ENCODE data around the gene TTC39B. TPM values are rescaled to one million over a fixed set of nuclear protein-coding genes. Genes with fewer than 3 reads are reported as not detected.

TTC39B gene
- total RNA-seq, 4 donors from 2014 or later = 23.3 to 62.8 (median 38.1) TPM

GRCh38 chr9:15153961-15154360 lies 153.1 kb downstream of the TTC39B start:
- in situ Hi-C loops (cut with MboI; ENCODE audit: low pct_ligation_motif_present in 1 of 4, low pct_unique_long_range_greater_than_20kb in 1 of 4, low sequenced_read_pairs in 3 of 4) = no loop called here
- no peaks in the 10 kb centered on the region for H3K27me3 ChIP-seq
- H3K4me3 ChIP-seq = no peak overlapping the region
- 73 to 74% methylated on average over 3 of the region's 3 CpGs for WGBS, 2 donors (ENCODE audit: low coverage in 1 of 2)
- intact Hi-C loops (cut with DNase I; ENCODE audit: low total_unique reads) = no loop called here
- H3K4me1 ChIP-seq = peaks cover 0 to 6% (median 2%) of the 10 kb centered on the region in 4 donors
- H3K36me3 ChIP-seq = no peaks in the 10 kb centered on the region
- no peak for TF ChIP-seq CTCF (IDR thresholded peaks at IDR 0.05)
- no peak for TF ChIP-seq POLR2A (IDR thresholded peaks at IDR 0.05)
- no peak for TF ChIP-seq EP300 (IDR thresholded peaks at IDR 0.05; ENCODE audit: low read depth)
- no peak for TF ChIP-seq POLR2AphosphoS5 (IDR thresholded peaks at IDR 0.05)
- no peaks in the 10 kb centered on the region for H3K9me3 ChIP-seq
- no peak overlapping the region for H3K27ac ChIP-seq
- DNase-seq = no peak

GRCh38 chr9:15150939-15151338 lies 156.1 kb downstream of the TTC39B start:
- in situ Hi-C loops (cut with MboI; ENCODE audit: low pct_ligation_motif_present in 1 of 4, low pct_unique_long_range_greater_than_20kb in 1 of 4, low sequenced_read_pairs in 3 of 4) (no loop called here), intact Hi-C loops (cut with DNase I; ENCODE audit: low total_unique reads) (no loop called here)

GRCh38 chr9:15149450-15149849 lies 157.6 kb downstream of the TTC39B start:
- TF ChIP-seq POLR2A (IDR thresholded peaks at IDR 0.05) (no peak), CTCF (IDR thresholded peaks at IDR 0.05) (no peak), EP300 (IDR thresholded peaks at IDR 0.05; ENCODE audit: low read depth) (no peak), POLR2AphosphoS5 (IDR thresholded peaks at IDR 0.05) (no peak)
- no peak overlapping the region for H3K4me3 ChIP-seq
- no peak overlapping the region for H3K27ac ChIP-seq
- in situ Hi-C loops (cut with MboI; ENCODE audit: low pct_ligation_motif_present in 1 of 4, low pct_unique_long_range_greater_than_20kb in 1 of 4, low sequenced_read_pairs in 3 of 4) (loop anchor here in 2 of 4 donors (25.0 kb wide), 3 partner anchors 387 to 537 kb away; no protein-coding TSS in a partner anchor), intact Hi-C loops (cut with DNase I; ENCODE audit: low total_unique reads) (no loop called here)
- H3K27me3 ChIP-seq = no peaks in the 10 kb centered on the region
- H3K36me3 ChIP-seq = no peaks in the 10 kb centered on the region
- H3K4me1 ChIP-seq = no peaks in the 10 kb centered on the region
- no peak for DNase-seq
- no peaks in the 10 kb centered on the region for H3K9me3 ChIP-seq

More at GRCh38 chr9:15150939-15151338, 156.1 kb downstream of the TTC39B start:
- H3K4me3 ChIP-seq = no peak overlapping the region
- no peak overlapping the region for H3K27ac ChIP-seq
- 82% methylated on average over 4 of the region's 4 CpGs; no CpG with 5 or more reads in 1 of the 2 donors for WGBS, 2 donors (ENCODE audit: low coverage in 1 of 2)
- H3K27me3 ChIP-seq = no peaks in the 10 kb centered on the region
- no peak for TF ChIP-seq CTCF (IDR thresholded peaks at IDR 0.05)
- no peak for TF ChIP-seq EP300 (IDR thresholded peaks at IDR 0.05; ENCODE audit: low read depth)
- no peak for TF ChIP-seq POLR2A (IDR thresholded peaks at IDR 0.05)
- no peak for TF ChIP-seq POLR2AphosphoS5 (IDR thresholded peaks at IDR 0.05)
- no peaks in the 10 kb centered on the region for H3K36me3 ChIP-seq
- no peak for DNase-seq
- no peaks in the 10 kb centered on the region for H3K9me3 ChIP-seq
- H3K4me1 ChIP-seq = peaks cover 0 to 3% (median under 1%) of the 10 kb centered on the region in 4 donors

GRCh38 chr9:15146268-15146700 lies 160.7 kb downstream of the TTC39B start:
- TF ChIP-seq POLR2AphosphoS5 (IDR thresholded peaks at IDR 0.05) (no peak), CTCF (IDR thresholded peaks at IDR 0.05) (no peak), POLR2A (IDR thresholded peaks at IDR 0.05) (no peak), EP300 (IDR thresholded peaks at IDR 0.05; ENCODE audit: low read depth) (no peak)
- no peak for DNase-seq
- Histone ChIP-seq H3K36me3 (no peaks in the 10 kb centered on the region), H3K27me3 (no peaks in the 10 kb centered on the region), H3K4me3 (no peak overlapping the region), H3K27ac (no peak overlapping the region), H3K9me3 (no peaks in the 10 kb centered on the region), H3K4me1 (no peaks in the 10 kb centered on the region)
- intact Hi-C loops (cut with DNase I; ENCODE audit: low total_unique reads) = no loop called here
- in situ Hi-C loops (cut with MboI; ENCODE audit: low pct_ligation_motif_present in 1 of 4, low pct_unique_long_range_greater_than_20kb in 1 of 4, low sequenced_read_pairs in 3 of 4) = loop anchor here in 2 of 4 donors (25.0 kb wide), 3 partner anchors 384 to 534 kb away; no protein-coding TSS in a partner anchor
- 87 to 88% methylated on average over 7 to 9 of the region's 9 CpGs for WGBS, 2 donors (ENCODE audit: low coverage in 1 of 2)

Data from transverse colon (tissue), 4 donors.